GM21447 (cell line): ENCODE data around the gene TPCN2.

Source experiments
- ATAC-seq: cut with Tn5 transposase; IDR thresholded peaks from one replicate; pipeline ENCODE4 v1.9.1; 2021; ENCODE audit not compliant: unreplicated experiment

Gene TPCN2

DNA sequence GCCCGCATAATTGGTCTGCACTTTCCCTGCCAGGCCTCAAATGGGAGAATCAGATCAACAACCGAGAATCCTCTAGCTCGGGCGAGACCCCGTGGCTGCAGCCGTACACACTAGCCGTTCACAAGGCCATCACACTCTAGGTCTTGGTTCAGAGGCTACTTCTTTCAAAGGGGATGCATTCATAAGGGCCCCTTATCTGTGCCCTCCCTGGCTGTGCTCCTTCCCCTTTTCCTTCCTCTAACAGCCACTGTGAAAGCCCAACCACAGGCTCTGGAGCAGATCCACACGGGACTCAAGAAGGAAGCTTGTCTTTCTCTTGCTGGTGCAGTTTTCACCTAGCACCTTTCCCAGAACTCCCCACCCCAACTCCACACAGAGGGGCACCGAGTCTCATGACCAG, 131.5 kb downstream of the TPCN2 start:
- ATAC-seq = no peak

DNA sequence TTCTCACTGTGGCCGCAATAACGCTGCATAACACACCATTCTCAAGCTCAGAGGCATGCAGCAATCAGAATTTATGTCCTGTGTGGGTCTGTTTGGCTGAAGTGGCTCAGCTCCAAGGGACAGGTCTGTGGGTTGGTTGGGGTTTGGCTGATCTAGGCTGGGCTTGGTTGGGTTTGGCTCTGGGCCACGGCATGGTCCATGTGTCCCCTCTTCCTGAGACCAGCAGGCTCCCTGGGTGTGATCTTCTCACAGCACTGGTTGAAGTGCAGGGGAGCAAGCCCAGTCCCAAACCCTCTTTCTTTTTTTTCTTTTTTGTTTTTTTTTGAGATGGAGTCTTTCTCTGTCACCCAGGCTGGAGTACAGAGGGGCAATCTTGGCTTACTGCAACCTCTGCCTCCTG, 132.0 kb downstream of the TPCN2 start:
- ATAC-seq = no peak

DNA sequence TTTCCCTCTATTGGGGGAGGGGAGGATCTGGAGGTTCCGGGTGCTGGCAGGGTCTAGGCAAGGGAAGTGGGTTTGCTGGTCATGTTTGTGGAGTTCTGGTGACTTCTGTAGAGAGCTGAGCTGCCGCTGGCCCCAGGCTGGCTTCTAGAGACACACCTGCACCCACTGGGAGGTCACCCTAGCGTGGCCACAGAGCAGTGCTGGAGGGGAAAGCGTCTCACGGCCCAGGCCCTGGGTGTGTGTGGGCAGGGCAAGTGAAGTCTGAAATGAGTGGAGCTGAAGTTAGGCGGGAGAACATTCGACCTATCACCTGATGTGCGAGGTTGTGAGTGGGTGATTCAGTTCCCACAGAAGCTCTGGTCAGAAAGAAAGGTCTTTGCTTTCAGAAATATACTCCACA, 134.9 kb downstream of the TPCN2 start:
- no peak for ATAC-seq
